Posterior cingulate gyrus (tissue), 11 donors: Measurements from ENCODE around the gene CDC42BPB.
"Not testable (repeated sequence)": the region's sequence is repeated elsewhere in the genome, so short reads cannot be mapped to it uniquely, and the experiment has no call there.

ENCODE experiments used
- DNase-seq, 10 donors: peaks; one replicate each; pipeline versions ENCODE4 v3.0.0 to v3.0.0-alpha.2; 2020 to 2021; ENCODE audit warnings: mixed read lengths in 3 of 10
- intact Hi-C: fragments of 100-400 bp; cut with DNase I; formaldehyde crosslinking; loops from one replicate; pipeline ENCODE4 v1.15.1; 2023

The CDC42BPB gene

GRCh38 chr14:102899516-102899900, 157.8 kb downstream of the CDC42BPB start:
- intact Hi-C loops = loop anchor here (10.0 kb wide), 1 partner anchor 105 kb away; no protein-coding TSS in a partner anchor
- DNase-seq = no peak

- intact Hi-C loops = loop anchor here (10.0 kb wide), 1 partner anchor 104 kb away; no protein-coding TSS in a partner anchor
- no peak for DNase-seq
Observed at GRCh38 chr14:102898776-102899515, 158.4 kb downstream of the CDC42BPB start.

- DNase-seq = no peak
- intact Hi-C loops = loop anchor here (10.0 kb wide), 1 partner anchor 103 kb away; no protein-coding TSS in a partner anchor
Observed at GRCh38 chr14:102898298-102898697, 159.1 kb downstream of the CDC42BPB start.

GRCh38 chr14:102897299-102898027, 159.9 kb downstream of the CDC42BPB start:
- intact Hi-C loops = loop anchor here (10.0 kb wide), 1 partner anchor 103 kb away; no protein-coding TSS in a partner anchor

GRCh38 chr14:102896735-102897134, 160.6 kb downstream of the CDC42BPB start:
- intact Hi-C loops = loop anchor here (10.0 kb wide), 1 partner anchor 102 kb away; no protein-coding TSS in a partner anchor
- not testable (repeated sequence) for DNase-seq

More at GRCh38 chr14:102897299-102898027, 159.9 kb downstream of the CDC42BPB start:
- no peak for DNase-seq

- peak in 2 of 10 donors; percentile 17 to 70 for DNase-seq
- intact Hi-C loops = loop anchor here (10.0 kb wide), 1 partner anchor 99 kb away; no protein-coding TSS in a partner anchor
Observed at GRCh38 chr14:102893452-102893851, 163.9 kb downstream of the CDC42BPB start.

GRCh38 chr14:102892651-102893050, 164.7 kb downstream of the CDC42BPB start:
- intact Hi-C loops = loop anchor here (10.0 kb wide), 1 partner anchor 98 kb away; no protein-coding TSS in a partner anchor
- DNase-seq = peak in 2 of 10 donors; percentile 85 to 86

GRCh38 chr14:102891556-102891955, 165.8 kb downstream of the CDC42BPB start:
- no peak for DNase-seq
- intact Hi-C loops = loop anchor here (10.0 kb wide), 1 partner anchor 97 kb away; no protein-coding TSS in a partner anchor

- peak in 1 of 10 donors; percentile 33 for DNase-seq
- intact Hi-C loops = loop anchor here (10.0 kb wide), 1 partner anchor 96 kb away; no protein-coding TSS in a partner anchor
Observed at GRCh38 chr14:102891111-102891510, 166.2 kb downstream of the CDC42BPB start.

- intact Hi-C loops = loop anchor here (10.0 kb wide), 1 partner anchor 95 kb away; no protein-coding TSS in a partner anchor
Observed at GRCh38 chr14:102889615-102890014, 167.7 kb downstream of the CDC42BPB start.

GRCh38 chr14:102888748-102889147, 168.6 kb downstream of the CDC42BPB start:
- no peak for DNase-seq
- intact Hi-C loops = no loop called here

More at GRCh38 chr14:102889615-102890014, 167.7 kb downstream of the CDC42BPB start:
- DNase-seq = no peak

- intact Hi-C loops = no loop called here
- DNase-seq = peak in 1 of 10 donors; percentile 61
Observed at GRCh38 chr14:102885737-102886447, 171.5 kb downstream of the CDC42BPB start.

GRCh38 chr14:102883554-102883953, 173.8 kb downstream of the CDC42BPB start:
- no peak for DNase-seq
- intact Hi-C loops = no loop called here

- intact Hi-C loops = no loop called here
- DNase-seq = no peak
Observed at GRCh38 chr14:102883089-102883541, 174.2 kb downstream of the CDC42BPB start.
